ENCODE measurements around the gene UPB1.

DNA sequence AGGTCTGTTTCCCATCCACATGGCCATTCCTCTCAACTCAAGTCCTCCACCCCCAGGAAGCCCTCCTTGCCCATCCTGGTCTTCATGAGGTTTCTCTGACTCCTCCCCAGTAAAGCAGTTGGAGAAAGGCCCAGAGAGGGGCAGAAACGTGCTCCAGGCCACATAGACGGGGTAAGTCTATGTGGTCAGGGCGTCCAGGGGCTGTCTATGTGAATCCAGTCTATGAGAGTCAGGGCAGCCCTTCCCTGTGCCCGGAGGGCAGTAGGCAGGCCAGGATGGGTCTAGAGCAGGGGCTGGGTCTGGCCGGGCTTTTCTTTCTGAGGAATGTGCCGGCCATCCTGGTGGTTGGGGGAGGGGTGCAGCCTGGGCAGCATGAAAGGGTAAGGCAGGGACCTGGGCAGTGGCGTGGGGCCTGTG is 48.1 kb downstream of the UPB1 start:
- TF ChIP-seq, protein P1, sequence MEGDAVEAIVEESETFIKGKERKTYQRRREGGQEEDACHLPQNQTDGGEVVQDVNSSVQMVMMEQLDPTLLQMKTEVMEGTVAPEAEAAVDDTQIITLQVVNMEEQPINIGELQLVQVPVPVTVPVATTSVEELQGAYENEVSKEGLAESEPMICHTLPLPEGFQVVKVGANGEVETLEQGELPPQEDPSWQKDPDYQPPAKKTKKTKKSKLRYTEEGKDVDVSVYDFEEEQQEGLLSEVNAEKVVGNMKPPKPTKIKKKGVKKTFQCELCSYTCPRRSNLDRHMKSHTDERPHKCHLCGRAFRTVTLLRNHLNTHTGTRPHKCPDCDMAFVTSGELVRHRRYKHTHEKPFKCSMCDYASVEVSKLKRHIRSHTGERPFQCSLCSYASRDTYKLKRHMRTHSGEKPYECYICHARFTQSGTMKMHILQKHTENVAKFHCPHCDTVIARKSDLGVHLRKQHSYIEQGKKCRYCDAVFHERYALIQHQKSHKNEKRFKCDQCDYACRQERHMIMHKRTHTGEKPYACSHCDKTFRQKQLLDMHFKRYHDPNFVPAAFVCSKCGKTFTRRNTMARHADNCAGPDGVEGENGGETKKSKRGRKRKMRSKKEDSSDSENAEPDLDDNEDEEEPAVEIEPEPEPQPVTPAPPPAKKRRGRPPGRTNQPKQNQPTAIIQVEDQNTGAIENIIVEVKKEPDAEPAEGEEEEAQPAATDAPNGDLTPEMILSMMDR (conservative IDR thresholded peaks at IDR 0.05; ENCODE audit: low read length), result no peak
- no peak for TF ChIP-seq EZH2phosphoT487 (IDR thresholded peaks at IDR 0.05; ENCODE audit: borderline replicate concordance)
